Measurements from ENCODE around the gene TMEM82. TPM values are rescaled to one million over a fixed set of nuclear protein-coding genes. Genes with fewer than 3 reads are reported as not detected.

Gene TMEM82
- total RNA-seq (not detected), total RNA-seq (0 to 0.14 (median 0) reads per million in 172 experiments)
- polyA plus RNA-seq (2013, experiment 1 of 2), result not detected
- not detected for polyA plus RNA-seq (2013, experiment 2 of 2)

- CTCF ChIA-PET, result no interaction called here
Measured at GRCh38 chr1:15742339-15742801, at the start of gene TMEM82. TMEM82 (plus strand) TSS chr1:15742499; CDS start chr1:15742560, 61 bp downstream.

GRCh38 chr1:15693371-15693770, 48.9 kb upstream of the TMEM82 start:
- Histone ChIP-seq H3K36me3 (ENCODE audit: insufficient read depth, low read length) (peaks cover 8% of the 10 kb centered on the region), H3K4me1 (ENCODE audit: insufficient read depth, low read length) (peaks cover 26% of the 10 kb centered on the region), H3K27ac (ENCODE audit: low read depth in 1 of 2, low read length in 2 of 2) (no peak overlapping the region), H3K9me3 (ENCODE audit: control insufficient read depth in 1 of 2, insufficient read depth in 1 of 2, low read length in 2 of 2) (no peaks in the 10 kb centered on the region), H3K27me3 (ENCODE audit: control insufficient read depth in 1 of 2, insufficient read depth in 2 of 2, low read length in 2 of 2) (no peaks in the 10 kb centered on the region), H3K4me3 (ENCODE audit: low read length) (no peak overlapping the region)
- intact Hi-C loops (cut with DNase I, micrococcal nuclease), result no loop called here
- TF ChIP-seq CTCF (IDR thresholded peaks at IDR 0.05), result no peak
- DNase-seq (no peak), ATAC-seq (ENCODE audit: poor library complexity) (no peak)
- no peaks in the 10 kb centered on the region for H3K9me3 Mint-ChIP-seq
- CTCF ChIA-PET, result no interaction called here
- peaks cover 8% of the 10 kb centered on the region for H3K36me3 Mint-ChIP-seq (ENCODE audit: low read depth)
- POLR2A ChIA-PET, result interaction anchor here (1.4 kb wide), 1 partner anchor 8 kb away, joined by 5 read pairs; no protein-coding TSS in a partner anchor
- H3K4me3 Mint-ChIP-seq, result no peak overlapping the region
- H3K4me1 Mint-ChIP-seq (ENCODE audit: low read depth), result peaks cover 50% of the 10 kb centered on the region
- H3K27me3 Mint-ChIP-seq, result no peaks in the 10 kb centered on the region
- H3K27ac Mint-ChIP-seq, result no peak overlapping the region

More at GRCh38 chr1:15742339-15742801, at the start of gene TMEM82:
- intact Hi-C loops (cut with DNase I, micrococcal nuclease), result loop anchor here in 1 of 2 experiments (5.0 kb wide), 1 partner anchor 420 kb away; no protein-coding TSS in a partner anchor
- DNase-seq (peak in 1 of 14 experiments; percentile 36), ATAC-seq (ENCODE audit: poor library complexity) (no peak)
- H3K4me1 ChIP-seq (ENCODE audit: insufficient read depth, low read length), result peaks cover 6% of the 10 kb centered on the region
- H3K4me3 Mint-ChIP-seq, result no peak within 1 kb of the TSS
- POLR2A ChIA-PET, result no interaction called here
- H3K36me3 Mint-ChIP-seq (ENCODE audit: low read depth), result no peaks in the 10 kb centered on the region
- H3K27me3 Mint-ChIP-seq, result no peaks in the 10 kb centered on the region
- no peak within 1 kb of the TSS for H3K27ac ChIP-seq (ENCODE audit: low read depth in 1 of 2, low read length in 2 of 2)
- H3K9me3 ChIP-seq (ENCODE audit: control insufficient read depth in 1 of 2, insufficient read depth in 1 of 2, low read length in 2 of 2), result no peaks in the 10 kb centered on the region
- H3K27ac Mint-ChIP-seq, result no peak within 1 kb of the TSS
- no peaks in the 10 kb centered on the region for H3K9me3 Mint-ChIP-seq
- H3K4me3 ChIP-seq (ENCODE audit: low read length), result no peak within 1 kb of the TSS
- no peaks in the 10 kb centered on the region for H3K27me3 ChIP-seq (ENCODE audit: control insufficient read depth in 1 of 2, insufficient read depth in 2 of 2, low read length in 2 of 2)
- H3K36me3 ChIP-seq (ENCODE audit: insufficient read depth, low read length), result no peaks in the 10 kb centered on the region
- no peak for TF ChIP-seq CTCF (IDR thresholded peaks at IDR 0.05)
- H3K4me1 Mint-ChIP-seq (ENCODE audit: low read depth), result peaks cover 6% of the 10 kb centered on the region

GRCh38 chr1:15696956-15697521, 45.3 kb upstream of the TMEM82 start:
- intact Hi-C loops (cut with DNase I, micrococcal nuclease), result loop anchor here in 1 of 2 experiments (1.0 kb wide), 1 partner anchor 12 kb away; no protein-coding TSS in a partner anchor
- H3K27ac Mint-ChIP-seq, result peak overlapping the region; percentile 84
- peaks cover 47% of the 10 kb centered on the region for H3K4me1 Mint-ChIP-seq (ENCODE audit: low read depth)
- POLR2A ChIA-PET, result interaction anchor here (0.9 to 2.4 kb wide), 8 partner anchors 11 to 136 kb away, joined by 3 to 25 read pairs (median 4); partner anchors contain the start of genes DDI2 and PLEKHM2
- Histone ChIP-seq H3K27ac (ENCODE audit: low read depth in 1 of 2, low read length in 2 of 2) (peak overlapping the region; percentile 60 to 86), H3K4me1 (ENCODE audit: insufficient read depth, low read length) (peaks cover 33% of the 10 kb centered on the region), H3K36me3 (ENCODE audit: insufficient read depth, low read length) (peaks cover 11% of the 10 kb centered on the region), H3K9me3 (ENCODE audit: control insufficient read depth in 1 of 2, insufficient read depth in 1 of 2, low read length in 2 of 2) (no peaks in the 10 kb centered on the region), H3K4me3 (ENCODE audit: low read length) (peak overlapping the region; percentile 51), H3K27me3 (ENCODE audit: control insufficient read depth in 1 of 2, insufficient read depth in 2 of 2, low read length in 2 of 2) (no peaks in the 10 kb centered on the region)
- peaks cover 4% of the 10 kb centered on the region for H3K36me3 Mint-ChIP-seq (ENCODE audit: low read depth)
- no peaks in the 10 kb centered on the region for H3K9me3 Mint-ChIP-seq
- peak; percentile 83 for ATAC-seq (ENCODE audit: poor library complexity)
- CTCF ChIA-PET, result interaction anchor here (0.9 to 1.0 kb wide), 2 partner anchors 16 to 44 kb away, joined by 3 to 4 read pairs; no protein-coding TSS in a partner anchor
- no peak for TF ChIP-seq CTCF (IDR thresholded peaks at IDR 0.05)
- DNase-seq, result peak in 12 of 14 experiments; percentile 11 to 76 (median 32)
- no peaks in the 10 kb centered on the region for H3K27me3 Mint-ChIP-seq
- peak overlapping the region; percentile 90 for H3K4me3 Mint-ChIP-seq

Measured in CD4-positive, alpha-beta T cell (primary cell).